ENCODE measurements around the gene RABGAP1L. TPM values are rescaled to one million over a fixed set of nuclear protein-coding genes. Genes with fewer than 3 reads are reported as not detected.
"Not testable (repeated sequence)": the region's sequence is repeated elsewhere in the genome, so short reads cannot be mapped to it uniquely, and the experiment has no call there.

RABGAP1L gene
- total RNA-seq, 1 donor from 2014 or later = 54.4 TPM

- DNase-seq = no peak
These were observed 843.7 kb downstream of the RABGAP1L start for GRCh38 chr1:175002910-175003517.

- DNase-seq = no peak
These were observed 844.2 kb downstream of the RABGAP1L start for GRCh38 chr1:175003521-175003920.

GRCh38 chr1:175005085-175005783, 845.9 kb downstream of the RABGAP1L start:
- no peak for DNase-seq

- no peak for DNase-seq
These were observed 850.2 kb downstream of the RABGAP1L start for GRCh38 chr1:175009532-175009931.

GRCh38 chr1:175013445-175013844, 854.1 kb downstream of the RABGAP1L start:
- no peak for DNase-seq

- DNase-seq = no peak
These were observed 855.9 kb downstream of the RABGAP1L start for GRCh38 chr1:175015243-175015642.

GRCh38 chr1:175019524-175019923, 860.2 kb downstream of the RABGAP1L start:
- DNase-seq = no peak

GRCh38 chr1:175023043-175023921, 864.0 kb downstream of the RABGAP1L start, which contains the start of gene MRPS14:
MRPS14 (minus strand) TSS chr1:175023425; CDS start chr1:175023408, 17 bp downstream.
- peak; percentile 98 for DNase-seq

GRCh38 chr1:175023922-175024242, 864.6 kb downstream of the RABGAP1L start:
- DNase-seq = not testable (repeated sequence)

- DNase-seq = no peak
These were observed 865.5 kb downstream of the RABGAP1L start for GRCh38 chr1:175024773-175025172.

- DNase-seq = no peak
These were observed 874.6 kb downstream of the RABGAP1L start for GRCh38 chr1:175033953-175034352.

- DNase-seq = no peak
These were observed 875.5 kb downstream of the RABGAP1L start for GRCh38 chr1:175034775-175035174.

- DNase-seq = no peak
These were observed 876.5 kb downstream of the RABGAP1L start for GRCh38 chr1:175035865-175036264.

- no peak for DNase-seq
These were observed 877.2 kb downstream of the RABGAP1L start for GRCh38 chr1:175036476-175036875.

- no peak for DNase-seq
These were observed 878.1 kb downstream of the RABGAP1L start for GRCh38 chr1:175037416-175037815.

- DNase-seq = peak; percentile 58
These were observed 881.1 kb downstream of the RABGAP1L start for GRCh38 chr1:175040324-175040879.

GRCh38 chr1:175042650-175043049, 883.3 kb downstream of the RABGAP1L start:
- DNase-seq = no peak

GRCh38 chr1:175043824-175044223, 884.5 kb downstream of the RABGAP1L start:
- no peak for DNase-seq

GRCh38 chr1:175044591-175044990, 885.3 kb downstream of the RABGAP1L start:
- not testable (repeated sequence) for DNase-seq

All from skin of body (tissue), 2 donors.